GM19043 (cell line): ENCODE results near the gene PLPP6.
A peak's percentile ranks its signal among the peaks of the same experiment; 100 is the strongest.

ENCODE experiments used
- ATAC-seq: cut with Tn5 transposase; IDR thresholded peaks from one replicate; pipeline ENCODE4 v1.9.1; 2021; ENCODE audit warnings: low read depth; ENCODE audit not compliant: unreplicated experiment

Gene PLPP6

GRCh38 chr9:4661611-4662010 lies 483 bp upstream of the PLPP6 start:
- ATAC-seq = no peak

GRCh38 chr9:4662989-4663792 lies 1.1 kb downstream of the PLPP6 start:
- no peak for ATAC-seq

GRCh38 chr9:4663956-4664355 lies 1.9 kb downstream of the PLPP6 start:
- ATAC-seq = no peak

- ATAC-seq = no peak
These were observed 3.3 kb downstream of the PLPP6 start for GRCh38 chr9:4665357-4665756.

- ATAC-seq = no peak
These were observed 4.1 kb downstream of the PLPP6 start, which contains the start of gene SPATA6L for GRCh38 chr9:4666042-4666699. SPATA6L (minus strand) TSS chr9:4666480; CDS start chr9:4666250, 230 bp downstream.

- no peak for ATAC-seq
These were observed 5.6 kb downstream of the PLPP6 start for GRCh38 chr9:4667681-4668080.

- ATAC-seq = no peak
These were observed 6.5 kb downstream of the PLPP6 start for GRCh38 chr9:4668604-4669003.

GRCh38 chr9:4669890-4670289 lies 7.8 kb downstream of the PLPP6 start:
- ATAC-seq = no peak

- ATAC-seq = no peak
These were observed 8.5 kb downstream of the PLPP6 start for GRCh38 chr9:4670591-4670990.

GRCh38 chr9:4671737-4672136 lies 9.6 kb downstream of the PLPP6 start:
- no peak for ATAC-seq

GRCh38 chr9:4674783-4675182 lies 12.7 kb downstream of the PLPP6 start:
- no peak for ATAC-seq

- ATAC-seq = no peak
These were observed 15.3 kb downstream of the PLPP6 start for GRCh38 chr9:4677392-4677791.

- ATAC-seq = peak; percentile 14
These were observed 16.7 kb downstream of the PLPP6 start for GRCh38 chr9:4678679-4679267.

- ATAC-seq = peak; percentile 96
These were observed 17.4 kb downstream of the PLPP6 start, which contains the start of gene CDC37L1 for GRCh38 chr9:4679268-4680172. CDC37L1 (plus strand) TSS chr9:4679569; CDS start chr9:4679768, 199 bp downstream.

GRCh38 chr9:4680173-4680525 lies 18.1 kb downstream of the PLPP6 start:
- no peak for ATAC-seq

GRCh38 chr9:4680750-4681149 lies 18.7 kb downstream of the PLPP6 start:
- ATAC-seq = no peak

- ATAC-seq = no peak
These were observed 22.7 kb downstream of the PLPP6 start for GRCh38 chr9:4684820-4685219.

GRCh38 chr9:4686112-4686511 lies 24.0 kb downstream of the PLPP6 start:
- no peak for ATAC-seq

GRCh38 chr9:4686584-4686983 lies 24.5 kb downstream of the PLPP6 start:
- no peak for ATAC-seq

- no peak for ATAC-seq
These were observed 26.9 kb downstream of the PLPP6 start for GRCh38 chr9:4689021-4689420.

- ATAC-seq = peak; percentile 66
These were observed 27.6 kb downstream of the PLPP6 start for GRCh38 chr9:4689687-4690104.
